Amygdala (tissue), 56 donors: ENCODE data around the gene NOL11.
"Not testable (repeated sequence)": the region's sequence is repeated elsewhere in the genome, so short reads cannot be mapped to it uniquely, and the experiment has no call there.

ENCODE experiments used
- DNase-seq, 56 donors: peaks; one replicate each; lab custom pipeline; 2025; lab: John Stamatoyannopoulos, UW

Gene NOL11

GRCh38 chr17:67751101-67752074 lies 33.7 kb downstream of the NOL11 start:
- no peak for DNase-seq

- not testable (repeated sequence) for DNase-seq
Measured at GRCh38 chr17:67752160-67752559, 34.4 kb downstream of the NOL11 start.

- DNase-seq, result no peak
Measured at GRCh38 chr17:67753026-67753425, 35.3 kb downstream of the NOL11 start.

- DNase-seq, result no peak
Measured at GRCh38 chr17:67754001-67754400, 36.3 kb downstream of the NOL11 start.

GRCh38 chr17:67754686-67755085 lies 37.0 kb downstream of the NOL11 start:
- DNase-seq, result not testable (repeated sequence)

- DNase-seq, result not testable (repeated sequence)
Measured at GRCh38 chr17:67756766-67757165, 39.0 kb downstream of the NOL11 start.

GRCh38 chr17:67759355-67760171 lies 41.8 kb downstream of the NOL11 start:
- DNase-seq, result no peak

GRCh38 chr17:67765623-67766022 lies 47.9 kb downstream of the NOL11 start:
- DNase-seq, result no peak

GRCh38 chr17:67769231-67769630 lies 51.5 kb downstream of the NOL11 start:
- DNase-seq, result no peak

- DNase-seq, result no peak
Measured at GRCh38 chr17:67770539-67770938, 52.8 kb downstream of the NOL11 start.

GRCh38 chr17:67772679-67773078 lies 54.9 kb downstream of the NOL11 start:
- DNase-seq, result no peak

GRCh38 chr17:67773246-67773645 lies 55.5 kb downstream of the NOL11 start:
- DNase-seq, result no peak

GRCh38 chr17:67779098-67779672 lies 61.4 kb downstream of the NOL11 start:
- DNase-seq, result no peak

GRCh38 chr17:67784364-67785121 lies 66.8 kb downstream of the NOL11 start:
- no peak for DNase-seq

- no peak for DNase-seq
Measured at GRCh38 chr17:67785122-67785477, 67.4 kb downstream of the NOL11 start.

- DNase-seq, result no peak
Measured at GRCh38 chr17:67785504-67785903, 67.8 kb downstream of the NOL11 start.
